Stimulated activated effector memory CD8-positive, alpha-beta T cell treated with anti-CD3 and anti-CD28 coated beads, Interleukin-12 subunit alpha, Interleukin-12 subunit beta, amount 100 ng/mL, for 72 hours (primary cell): ENCODE results near the gene EPHB2.

Experiments
- ATAC-seq: fragments of 150-1000 bp; cut with Tn5 transposase; 2 replicates; pipeline ENCODE4 v1.10.0; 2021
- DNase-seq, 2 donors: peaks; one replicate each; pipeline ENCODE4 v3.0.0; 2021 to 2022; ENCODE audit warnings: low spot score in 2 of 2
- H3K27ac Mint-ChIP-seq: one replicate; pipeline ENCODE4 v1.8.0; 2022; ENCODE audit warnings: mild to moderate bottlenecking, mixed read lengths
- H3K36me3 Mint-ChIP-seq: one replicate; pipeline ENCODE4 v1.8.0; 2022; ENCODE audit warnings: mild to moderate bottlenecking, mixed read lengths
- H3K4me1 Mint-ChIP-seq: one replicate; pipeline ENCODE4 v1.8.0; 2022; ENCODE audit warnings: mixed read lengths
- H3K4me3 Mint-ChIP-seq: one replicate; pipeline ENCODE4 v1.8.0; 2022; ENCODE audit warnings: mild to moderate bottlenecking, mixed read lengths
- H3K9me3 Mint-ChIP-seq: one replicate; pipeline ENCODE4 v1.8.0; 2022; ENCODE audit warnings: mixed read lengths

The EPHB2 gene

DNA sequence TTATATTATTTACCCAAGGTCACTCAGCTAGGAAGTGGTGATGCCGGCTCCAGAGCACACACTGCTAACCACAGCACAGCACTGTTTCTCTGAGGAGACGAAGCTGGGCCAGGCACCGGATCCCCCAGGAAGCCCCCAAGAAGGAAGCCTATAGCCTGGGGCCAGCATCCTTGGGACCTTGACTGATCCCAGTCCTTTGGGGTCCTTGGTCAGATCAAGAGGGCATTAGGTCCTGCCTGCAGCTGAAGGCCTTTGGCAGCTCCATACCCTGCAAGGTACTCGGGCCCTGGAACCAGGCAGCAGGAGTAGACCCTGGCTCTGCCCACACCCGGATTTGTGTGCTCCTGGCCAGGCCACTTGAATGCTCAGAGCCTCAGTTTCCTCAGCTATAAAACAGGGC is 134.0 kb downstream of the EPHB2 start:
- Mint-ChIP-seq H3K4me3 (no peak overlapping the region), H3K27ac (no peak overlapping the region), H3K9me3 (no peaks in the 10 kb centered on the region), H3K36me3 (no peaks in the 10 kb centered on the region), H3K4me1 (no peaks in the 10 kb centered on the region)
- no peak for ATAC-seq
- DNase-seq = no peak

DNA sequence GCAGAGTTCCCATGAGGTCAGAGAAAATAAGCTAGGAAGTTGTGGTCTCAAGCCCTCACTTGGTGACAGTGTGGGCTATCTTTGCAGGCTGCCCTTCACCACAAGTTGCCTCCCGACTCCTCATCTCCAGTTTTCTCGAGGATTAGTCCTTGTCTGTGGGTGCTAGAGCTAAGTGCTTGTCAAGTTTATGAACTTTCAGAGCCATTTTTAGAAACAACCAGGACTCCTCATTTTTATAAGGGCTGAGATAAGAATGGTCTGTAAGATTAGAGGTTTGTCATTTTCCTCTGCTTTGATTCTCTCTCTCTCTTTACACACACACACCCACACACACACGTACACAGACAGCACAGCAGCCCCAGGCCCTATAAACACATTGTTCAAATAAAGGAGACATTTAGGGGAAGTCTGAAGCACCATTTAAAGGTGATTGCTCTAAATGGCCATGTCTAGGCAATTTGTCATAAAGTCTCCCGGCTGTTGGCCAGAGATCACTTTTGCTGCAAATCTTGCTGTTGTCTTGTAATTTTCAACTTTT is 134.8 kb downstream of the EPHB2 start:
- Mint-ChIP-seq H3K9me3 (no peaks in the 10 kb centered on the region), H3K4me3 (no peak overlapping the region), H3K36me3 (no peaks in the 10 kb centered on the region), H3K4me1 (no peaks in the 10 kb centered on the region), H3K27ac (no peak overlapping the region)
- ATAC-seq = no peak
- DNase-seq = no peak

DNA sequence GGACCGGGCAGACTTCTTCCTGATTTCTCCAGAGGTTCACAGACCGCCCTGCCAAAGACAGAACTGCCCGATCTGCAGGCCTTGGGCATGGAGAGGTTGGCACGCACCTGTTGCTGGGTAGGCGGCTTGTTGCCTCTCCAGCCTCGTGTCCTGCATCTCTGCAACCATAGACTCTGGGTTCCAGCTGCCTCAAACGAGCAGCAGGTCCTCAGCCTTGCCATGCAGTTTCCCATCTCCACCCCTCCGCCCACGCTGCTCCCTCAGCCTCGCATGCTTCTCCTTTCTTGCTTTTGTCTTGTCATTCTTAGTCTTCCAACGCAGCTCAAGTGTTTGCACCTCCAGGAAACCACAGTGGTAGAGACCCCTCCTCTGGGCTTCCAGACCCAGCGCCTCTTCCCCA is 135.8 kb downstream of the EPHB2 start:
- DNase-seq (no peak), ATAC-seq (no peak)
- Mint-ChIP-seq H3K27ac (no peak overlapping the region), H3K36me3 (no peaks in the 10 kb centered on the region), H3K4me1 (no peaks in the 10 kb centered on the region), H3K4me3 (no peak overlapping the region), H3K9me3 (no peaks in the 10 kb centered on the region)

DNA sequence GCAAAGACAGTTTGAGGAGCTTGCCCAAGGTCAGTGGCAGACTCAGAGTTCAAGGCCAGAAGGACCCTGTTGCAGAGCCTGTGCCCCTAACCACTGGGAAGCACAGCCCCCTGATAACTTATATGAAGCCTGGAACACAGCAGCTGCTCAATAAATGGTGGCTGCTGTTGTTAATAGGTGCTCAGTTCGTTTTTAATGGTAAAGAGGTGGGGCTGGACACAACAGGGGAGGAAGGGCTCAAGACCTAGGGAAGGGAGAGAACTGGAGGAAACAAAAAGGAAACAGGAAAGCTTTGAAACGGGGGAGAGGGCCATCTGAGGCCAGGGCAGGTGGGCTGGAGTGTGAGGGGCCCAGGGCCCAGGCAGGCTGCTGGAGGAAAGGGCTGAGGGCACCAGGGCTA is 136.6 kb downstream of the EPHB2 start:
- Mint-ChIP-seq H3K36me3 (no peaks in the 10 kb centered on the region), H3K9me3 (no peaks in the 10 kb centered on the region), H3K4me3 (no peak overlapping the region), H3K4me1 (no peaks in the 10 kb centered on the region), H3K27ac (no peak overlapping the region)
- DNase-seq = no peak
- no peak for ATAC-seq

DNA sequence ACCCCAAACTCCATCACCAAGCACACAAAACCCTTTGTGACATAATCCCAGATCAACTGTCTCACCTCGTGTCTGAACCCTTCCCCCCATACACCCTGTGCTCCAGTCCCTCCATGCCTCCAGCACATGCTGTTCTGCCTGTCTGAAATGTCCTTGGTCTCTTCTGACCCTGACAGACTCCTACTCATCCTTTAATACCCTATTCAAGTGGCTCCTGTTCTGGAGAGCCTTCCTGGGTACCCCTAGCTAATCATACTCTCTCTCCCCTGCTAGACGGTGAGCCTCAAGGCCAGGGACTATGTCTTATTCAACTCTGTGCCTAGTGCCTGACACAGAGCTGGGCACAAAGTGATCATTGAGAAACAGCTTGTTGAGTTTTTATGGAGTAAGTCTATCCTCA is 137.1 kb downstream of the EPHB2 start:
- ATAC-seq = no peak
- DNase-seq = no peak
- no peaks in the 10 kb centered on the region for H3K4me1 Mint-ChIP-seq
- no peak overlapping the region for H3K27ac Mint-ChIP-seq
- no peaks in the 10 kb centered on the region for H3K9me3 Mint-ChIP-seq
- no peak overlapping the region for H3K4me3 Mint-ChIP-seq
- no peaks in the 10 kb centered on the region for H3K36me3 Mint-ChIP-seq

DNA sequence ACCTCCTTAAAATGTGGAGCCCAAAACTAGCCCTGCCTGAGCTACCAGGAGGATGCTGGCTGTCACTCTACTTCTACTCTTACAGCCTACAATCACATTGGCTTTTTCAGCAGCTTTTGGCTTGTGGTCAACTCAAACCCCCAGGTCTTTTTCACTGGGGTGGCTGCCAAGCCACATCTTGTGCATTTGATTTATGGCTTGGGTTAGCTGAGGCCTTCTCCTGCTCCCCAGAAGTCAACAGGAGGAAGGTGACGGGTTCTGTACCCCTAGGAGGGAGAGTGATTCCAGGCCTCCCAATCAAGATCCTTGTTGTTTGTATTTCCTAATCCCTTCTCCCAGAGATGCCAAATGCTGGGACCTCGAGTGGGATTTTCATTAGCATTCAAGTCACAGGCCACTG is 137.8 kb downstream of the EPHB2 start:
- Mint-ChIP-seq H3K36me3 (no peaks in the 10 kb centered on the region), H3K4me3 (no peak overlapping the region), H3K9me3 (no peaks in the 10 kb centered on the region), H3K4me1 (no peaks in the 10 kb centered on the region), H3K27ac (no peak overlapping the region)
- no peak for ATAC-seq
- DNase-seq = no peak

DNA sequence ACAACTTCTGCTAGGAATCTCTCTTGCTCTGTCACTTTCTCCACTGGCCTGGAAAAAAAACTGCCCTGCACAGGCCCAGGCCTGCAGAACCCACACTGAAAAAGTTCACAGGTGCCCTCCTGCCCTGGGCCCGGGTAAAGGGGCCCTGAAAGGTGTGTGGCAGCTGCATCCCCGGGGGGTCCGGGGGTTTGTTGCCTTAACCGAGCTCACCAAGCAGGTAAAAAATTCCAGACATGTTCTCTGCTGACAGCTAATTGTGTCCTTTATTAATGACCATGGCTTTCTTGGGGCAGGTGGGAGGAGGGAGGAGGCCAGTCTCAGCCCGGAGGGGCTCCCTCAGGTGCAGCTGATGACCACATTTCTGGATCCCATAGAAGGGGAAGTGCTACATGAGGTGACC is 139.1 kb downstream of the EPHB2 start:
- Mint-ChIP-seq H3K27ac (no peak overlapping the region), H3K4me3 (no peak overlapping the region), H3K4me1 (no peaks in the 10 kb centered on the region), H3K9me3 (no peaks in the 10 kb centered on the region), H3K36me3 (no peaks in the 10 kb centered on the region)
- DNase-seq (no peak), ATAC-seq (no peak)

DNA sequence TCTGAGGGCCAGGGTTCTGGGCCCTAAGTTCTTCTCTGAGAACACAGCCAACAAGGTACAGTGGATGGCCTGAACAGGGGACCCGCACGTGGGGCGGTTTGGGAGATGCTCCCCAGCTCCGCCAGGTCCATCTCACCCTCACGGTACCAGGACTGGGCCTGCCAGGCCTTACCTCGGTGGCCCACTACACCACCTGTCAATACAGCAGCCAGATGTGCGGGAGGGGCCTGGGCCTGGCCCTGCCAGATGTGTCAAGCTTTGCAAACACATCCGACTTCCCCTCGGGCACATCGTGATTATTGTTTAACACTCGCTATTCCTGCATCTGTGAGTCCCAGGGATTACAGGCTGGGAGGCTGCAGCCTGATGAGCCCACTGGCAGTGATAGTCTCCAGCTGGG is 139.6 kb downstream of the EPHB2 start:
- no peak overlapping the region for H3K27ac Mint-ChIP-seq
- no peaks in the 10 kb centered on the region for H3K4me1 Mint-ChIP-seq
- no peak overlapping the region for H3K4me3 Mint-ChIP-seq
- no peaks in the 10 kb centered on the region for H3K9me3 Mint-ChIP-seq
- no peak for DNase-seq
- no peaks in the 10 kb centered on the region for H3K36me3 Mint-ChIP-seq
- ATAC-seq = no peak

DNA sequence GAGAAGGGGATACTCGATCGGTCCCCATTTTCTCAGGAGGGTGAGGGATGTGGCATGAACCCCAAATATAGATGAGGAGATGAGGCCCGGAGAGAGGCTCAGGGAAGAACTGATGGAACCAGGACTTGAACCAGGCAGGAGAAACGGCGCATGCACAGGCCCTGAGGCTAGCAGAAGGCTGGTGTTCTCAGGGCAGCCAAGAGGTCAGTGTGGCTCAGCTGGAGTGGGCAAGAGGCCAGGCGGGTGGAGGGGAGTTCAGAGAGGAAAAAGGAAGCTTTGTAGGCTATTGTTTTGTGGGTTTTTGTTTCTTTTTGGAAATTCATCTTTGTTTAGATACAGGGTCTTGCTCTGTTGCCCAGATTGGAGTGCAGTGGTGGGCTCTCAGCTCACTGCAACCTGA is 140.0 kb downstream of the EPHB2 start:
- no peak for DNase-seq
- H3K4me3 Mint-ChIP-seq = no peak overlapping the region
- H3K36me3 Mint-ChIP-seq = no peaks in the 10 kb centered on the region
- no peaks in the 10 kb centered on the region for H3K4me1 Mint-ChIP-seq
- no peaks in the 10 kb centered on the region for H3K9me3 Mint-ChIP-seq
- no peak overlapping the region for H3K27ac Mint-ChIP-seq
- no peak for ATAC-seq

DNA sequence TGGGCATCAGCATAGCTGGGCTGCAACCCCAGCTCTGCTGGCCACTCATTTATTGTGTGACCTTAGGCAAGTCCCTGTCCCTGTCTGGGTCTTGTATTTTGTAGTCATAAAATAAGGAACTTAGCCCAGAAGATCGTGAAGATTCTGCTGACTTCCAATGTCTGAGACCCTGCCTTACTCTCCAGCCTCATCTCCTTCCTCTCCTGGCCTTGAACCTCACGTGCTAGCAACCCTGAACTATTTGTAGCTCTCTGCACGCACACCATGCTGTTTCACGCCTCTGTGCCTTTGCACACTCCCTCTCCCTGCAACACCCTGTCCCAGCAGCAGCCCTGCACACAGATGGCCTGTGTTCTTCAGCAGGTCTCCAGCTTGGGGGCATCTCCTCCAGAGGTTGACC is 140.9 kb downstream of the EPHB2 start:
- Mint-ChIP-seq H3K27ac (no peak overlapping the region), H3K4me3 (no peak overlapping the region), H3K36me3 (no peaks in the 10 kb centered on the region), H3K4me1 (no peaks in the 10 kb centered on the region), H3K9me3 (no peaks in the 10 kb centered on the region)
- ATAC-seq (no peak), DNase-seq (no peak)

DNA sequence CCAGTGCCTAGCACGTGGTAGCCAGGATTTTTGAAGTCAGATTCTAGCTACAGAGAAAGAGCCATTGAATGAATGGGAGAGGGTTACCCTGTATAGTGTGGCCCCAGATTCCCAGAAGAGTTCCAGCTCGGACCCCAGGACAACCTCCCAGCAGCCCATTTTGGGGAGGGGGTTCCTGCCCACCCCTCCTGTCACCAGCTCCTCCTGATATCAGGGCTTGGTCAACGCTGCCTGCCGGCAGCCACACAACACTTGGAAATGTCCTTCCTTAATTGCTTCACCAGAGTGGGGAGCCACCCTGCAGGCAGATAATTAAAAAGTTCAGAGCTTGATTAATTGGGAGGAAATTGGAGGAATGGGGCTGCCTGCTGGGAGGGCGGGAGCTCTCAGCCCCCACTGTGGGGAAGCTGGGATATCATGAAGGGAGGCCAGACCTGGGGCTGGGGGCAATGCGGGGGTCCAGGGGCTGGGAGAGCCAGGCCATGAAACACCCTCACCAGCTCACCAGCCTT is 141.6 kb downstream of the EPHB2 start:
- no peaks in the 10 kb centered on the region for H3K9me3 Mint-ChIP-seq
- DNase-seq = no peak
- no peak for ATAC-seq
- H3K4me3 Mint-ChIP-seq = no peak overlapping the region
- no peaks in the 10 kb centered on the region for H3K4me1 Mint-ChIP-seq
- H3K36me3 Mint-ChIP-seq = no peaks in the 10 kb centered on the region
- no peak overlapping the region for H3K27ac Mint-ChIP-seq

DNA sequence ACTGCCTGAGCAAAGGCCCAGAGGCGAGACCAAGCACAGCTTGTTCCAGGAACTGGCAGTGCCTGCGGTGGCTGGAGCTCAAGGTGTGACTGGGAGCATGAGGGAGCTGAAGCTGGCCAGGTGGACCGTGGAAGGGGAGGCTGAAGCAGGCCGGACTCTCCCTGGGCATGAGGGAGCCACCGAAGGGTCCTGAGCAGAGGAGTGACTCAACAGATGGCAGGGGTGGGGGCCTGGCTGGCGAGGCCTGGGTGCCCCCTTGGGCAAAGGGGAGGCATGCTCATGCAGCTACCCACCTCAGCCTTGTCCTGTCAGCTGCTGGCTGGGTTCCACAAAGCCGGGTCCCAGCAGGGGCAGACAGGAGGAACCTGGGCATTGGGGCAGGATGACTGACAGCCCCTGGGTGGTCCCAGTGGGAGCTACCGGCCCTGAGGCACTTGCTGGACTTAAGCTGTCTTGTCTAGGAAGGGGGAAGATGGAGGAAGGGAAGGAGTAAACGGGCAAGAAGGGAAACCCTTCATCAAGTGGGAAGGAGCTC is 143.1 kb downstream of the EPHB2 start:
- Mint-ChIP-seq H3K9me3 (no peaks in the 10 kb centered on the region), H3K4me1 (no peaks in the 10 kb centered on the region), H3K27ac (peak overlapping the region; percentile 50), H3K4me3 (no peak overlapping the region), H3K36me3 (no peaks in the 10 kb centered on the region)
- no peak for DNase-seq
- ATAC-seq = no peak

DNA sequence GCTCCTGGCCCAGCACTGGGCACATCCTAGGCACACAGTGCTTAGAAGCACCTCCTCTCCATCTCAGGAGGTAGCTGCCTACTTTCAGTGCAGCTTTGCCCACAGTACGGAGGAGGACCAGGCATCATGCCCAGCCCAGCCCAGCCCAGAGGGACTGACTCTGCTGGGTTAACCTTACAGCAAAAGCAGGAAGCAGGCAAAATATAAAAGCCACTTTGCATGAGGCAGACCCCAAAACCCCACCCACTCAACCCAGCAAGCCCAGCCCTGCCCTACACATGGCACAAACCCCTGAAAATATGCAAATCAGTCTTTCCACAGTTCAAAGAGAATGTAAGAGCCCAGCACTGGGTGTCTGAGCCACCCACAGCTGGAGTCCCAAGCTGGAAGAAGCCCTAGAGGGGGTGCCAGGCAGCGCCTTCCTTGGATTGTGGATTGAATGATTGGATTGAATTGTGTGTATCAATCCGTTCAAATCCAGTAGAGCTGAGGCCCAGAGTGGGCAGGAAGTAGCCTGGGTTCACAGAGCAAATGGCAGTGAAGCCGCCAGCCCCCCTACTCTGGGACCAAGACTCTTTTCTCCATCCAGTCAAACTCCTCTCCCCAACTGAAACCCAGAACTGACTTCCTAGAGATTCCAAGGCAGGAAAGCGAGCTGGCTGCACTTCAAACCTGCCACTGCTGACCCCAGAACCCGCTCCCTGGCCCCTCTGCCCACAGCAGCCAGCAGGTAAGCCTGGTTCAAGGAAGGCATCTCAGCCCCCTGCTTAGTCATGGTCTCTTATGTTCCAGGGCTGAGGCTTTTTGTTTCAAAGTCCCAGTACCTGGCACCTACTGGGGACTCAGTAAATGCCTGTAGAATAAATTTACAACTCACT is 144.3 kb downstream of the EPHB2 start:
- H3K36me3 Mint-ChIP-seq = no peaks in the 10 kb centered on the region
- DNase-seq = no peak
- no peak for ATAC-seq
- no peaks in the 10 kb centered on the region for H3K4me1 Mint-ChIP-seq
- no peak overlapping the region for H3K4me3 Mint-ChIP-seq
- no peak overlapping the region for H3K27ac Mint-ChIP-seq
- H3K9me3 Mint-ChIP-seq = no peaks in the 10 kb centered on the region

DNA sequence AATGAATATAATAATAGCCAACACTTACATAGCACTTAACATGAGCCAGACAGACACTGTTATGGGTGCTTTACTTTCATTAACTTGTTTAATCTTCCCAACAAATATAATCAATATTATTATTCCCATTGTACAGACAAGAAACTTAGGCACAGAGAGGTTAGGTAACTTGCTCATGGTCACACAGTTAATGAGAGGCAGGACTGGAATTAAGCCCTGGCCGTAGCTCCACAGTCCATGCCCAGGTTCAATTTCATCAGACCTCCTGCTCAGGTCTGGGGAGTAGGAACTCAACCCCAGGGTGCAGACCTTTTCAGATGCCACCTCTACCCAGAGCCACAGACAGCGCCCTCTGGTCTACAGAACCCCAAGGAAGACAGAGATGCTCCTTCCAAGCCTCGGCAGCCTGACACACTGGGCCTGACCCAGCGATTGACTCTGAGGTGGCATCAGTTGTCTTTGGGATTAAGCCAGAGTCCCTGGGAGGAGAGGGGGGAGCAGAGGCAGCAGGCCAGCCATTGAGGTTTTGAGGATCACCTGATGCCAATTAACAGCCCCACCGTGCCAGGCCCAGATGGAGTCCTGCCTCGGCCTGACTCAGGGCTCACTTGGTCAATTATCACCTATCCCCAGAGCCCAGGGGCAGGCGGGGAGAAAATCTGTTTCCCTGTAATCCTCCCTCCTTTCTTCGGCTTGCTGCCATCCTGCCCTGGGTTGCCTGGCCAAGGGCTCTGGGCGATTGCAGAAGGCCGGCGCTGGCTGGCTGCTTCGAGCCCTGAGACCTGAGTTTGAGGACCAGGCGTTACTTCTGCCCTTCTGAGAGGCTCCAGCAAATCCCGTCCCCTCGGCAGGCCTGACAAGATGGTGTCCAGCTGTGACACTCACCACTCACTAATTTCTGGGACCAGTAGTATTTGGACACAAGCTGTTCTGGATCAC is 145.3 kb downstream of the EPHB2 start:
- no peak for DNase-seq
- Mint-ChIP-seq H3K4me1 (no peaks in the 10 kb centered on the region), H3K27ac (no peak overlapping the region), H3K36me3 (no peaks in the 10 kb centered on the region), H3K9me3 (no peaks in the 10 kb centered on the region), H3K4me3 (no peak overlapping the region)
- ATAC-seq = no peak

DNA sequence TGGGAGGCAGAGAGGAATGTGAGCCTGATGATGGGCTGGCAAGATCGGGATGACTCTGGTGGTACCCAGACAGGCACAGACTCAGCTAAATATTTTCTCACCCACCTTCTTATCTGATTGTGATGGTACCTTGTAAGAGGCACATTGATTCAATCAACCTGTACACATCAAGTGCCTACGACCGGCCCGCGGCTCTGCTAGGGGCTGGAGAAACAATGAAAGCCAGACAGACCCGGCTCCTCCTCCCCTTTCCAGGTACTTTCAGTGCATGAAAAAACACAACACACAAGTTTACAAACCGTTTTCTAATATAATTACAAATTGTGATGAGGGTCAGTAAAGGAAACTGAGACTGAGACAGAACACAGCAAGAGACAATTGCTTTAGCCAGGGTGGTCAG is 147.0 kb downstream of the EPHB2 start:
- ATAC-seq (no peak), DNase-seq (no peak)
- no peaks in the 10 kb centered on the region for H3K36me3 Mint-ChIP-seq

More for the DNA sequence above, 147.0 kb downstream of the EPHB2 start:
- Mint-ChIP-seq H3K27ac (no peak overlapping the region), H3K9me3 (no peaks in the 10 kb centered on the region), H3K4me3 (no peak overlapping the region), H3K4me1 (no peaks in the 10 kb centered on the region)
